Measurements from ENCODE around the gene ATOH8.

ATOH8 gene

GRCh38 chr2:85796341-85797262, 42.8 kb downstream of the ATOH8 start:
- in situ Hi-C loops (cut with MboI; ENCODE audit: low sequenced_read_pairs) = no loop called here

- in situ Hi-C loops (cut with MboI; ENCODE audit: low sequenced_read_pairs) = no loop called here
Observed at GRCh38 chr2:85797263-85797660, 43.5 kb downstream of the ATOH8 start.

DNA sequence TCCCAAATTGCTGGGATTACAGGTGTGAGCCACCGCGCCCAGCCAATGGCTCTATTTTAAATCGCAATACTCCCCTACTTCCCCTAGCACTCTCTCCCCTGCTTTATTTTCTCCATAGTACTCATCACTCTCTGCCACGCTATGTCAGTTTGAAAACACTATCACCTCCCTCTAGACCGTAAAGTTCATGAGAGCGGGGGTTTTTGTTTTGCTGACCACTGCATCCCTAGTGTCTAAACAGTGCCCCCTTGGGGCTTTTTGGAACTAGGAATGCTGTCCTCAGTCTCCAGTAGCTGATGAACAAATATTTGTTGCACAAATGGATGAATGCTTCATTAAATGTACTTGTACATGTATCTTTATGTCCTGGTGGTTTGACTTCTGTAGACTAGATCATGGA, 44.1 kb downstream of the ATOH8 start:
- in situ Hi-C loops (cut with MboI; ENCODE audit: low sequenced_read_pairs) = no loop called here

DNA sequence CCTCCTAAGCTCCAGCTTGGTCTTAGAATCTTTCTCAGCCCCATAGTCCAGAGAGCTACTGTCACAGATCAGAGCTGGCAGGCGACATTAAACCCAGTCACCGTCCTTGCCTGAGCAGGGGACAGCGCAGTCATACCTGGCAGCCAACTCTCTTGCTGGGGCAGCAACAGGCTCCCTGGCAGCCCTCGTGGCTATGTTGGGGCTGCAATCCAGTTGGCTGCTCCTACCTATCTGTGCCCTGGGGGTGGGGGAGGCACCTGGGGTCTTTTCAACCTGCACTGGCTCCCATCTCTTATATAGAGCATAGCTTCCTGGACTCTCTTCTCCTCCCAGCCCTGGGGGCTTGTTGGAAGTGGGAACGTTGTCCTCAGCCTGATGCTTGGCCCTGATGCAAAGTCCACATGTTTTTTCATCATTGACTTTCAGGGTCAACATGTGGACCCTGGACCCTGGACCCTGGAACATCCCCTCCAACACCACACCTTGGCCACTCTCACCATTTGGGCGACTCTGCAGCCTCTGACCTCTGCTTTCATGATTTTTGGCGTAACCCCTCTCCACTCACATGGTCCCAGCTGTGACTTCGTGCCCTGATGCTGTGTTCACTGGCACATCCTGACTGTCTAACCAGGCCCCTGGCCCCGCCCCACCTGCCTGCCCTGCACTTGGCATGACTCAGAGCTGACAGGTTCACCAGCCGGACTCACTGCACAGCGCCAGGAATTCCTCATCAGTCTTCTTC, 45.6 kb downstream of the ATOH8 start:
- in situ Hi-C loops (cut with MboI; ENCODE audit: low sequenced_read_pairs) = no loop called here

DNA sequence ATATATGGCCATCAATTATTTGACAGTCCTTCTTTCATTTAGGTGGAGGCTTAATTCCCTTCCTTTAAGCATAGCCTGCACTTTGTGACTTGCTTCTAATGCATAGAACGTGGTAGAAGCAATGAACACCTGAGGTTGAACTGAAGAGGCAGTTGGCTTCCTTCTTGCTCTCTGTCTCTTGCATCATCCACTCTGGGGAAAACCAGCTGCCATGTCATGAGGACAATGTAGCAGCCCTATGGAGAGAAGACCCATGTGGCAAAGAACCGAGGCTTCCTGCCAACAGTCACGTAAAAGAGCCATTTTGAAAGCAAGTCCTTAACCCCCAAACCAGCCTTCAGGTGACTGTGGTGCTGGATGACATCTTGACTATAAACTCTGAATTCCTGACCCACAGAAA, 46.8 kb downstream of the ATOH8 start:
- in situ Hi-C loops (cut with MboI; ENCODE audit: low sequenced_read_pairs) = no loop called here

DNA sequence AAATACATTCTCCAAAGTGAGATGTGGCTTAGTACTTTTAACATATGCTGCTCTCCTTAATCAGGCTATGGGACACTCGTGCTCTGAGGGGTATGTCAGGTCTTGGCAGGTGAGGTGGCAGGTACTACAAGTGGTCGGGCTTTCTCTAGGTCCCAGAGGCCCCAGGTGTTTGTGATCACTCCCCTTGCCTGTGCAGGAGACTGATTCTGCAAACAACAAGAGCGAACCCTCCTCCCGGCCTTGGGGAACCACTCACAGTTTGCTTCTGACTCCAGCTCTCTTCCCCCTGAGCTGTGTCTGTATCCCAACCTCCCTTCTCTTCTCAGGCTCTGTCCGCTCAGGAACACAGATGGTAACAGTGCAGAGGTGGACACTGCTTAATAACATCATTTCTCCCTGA, 48.1 kb downstream of the ATOH8 start:
- in situ Hi-C loops (cut with MboI; ENCODE audit: low sequenced_read_pairs) = no loop called here

GRCh38 chr2:85802354-85803103, 48.7 kb downstream of the ATOH8 start:
- in situ Hi-C loops (cut with MboI; ENCODE audit: low sequenced_read_pairs) = no loop called here

- in situ Hi-C loops (cut with MboI; ENCODE audit: low sequenced_read_pairs) = no loop called here
Observed at GRCh38 chr2:85803704-85804425, 50.1 kb downstream of the ATOH8 start.

DNA sequence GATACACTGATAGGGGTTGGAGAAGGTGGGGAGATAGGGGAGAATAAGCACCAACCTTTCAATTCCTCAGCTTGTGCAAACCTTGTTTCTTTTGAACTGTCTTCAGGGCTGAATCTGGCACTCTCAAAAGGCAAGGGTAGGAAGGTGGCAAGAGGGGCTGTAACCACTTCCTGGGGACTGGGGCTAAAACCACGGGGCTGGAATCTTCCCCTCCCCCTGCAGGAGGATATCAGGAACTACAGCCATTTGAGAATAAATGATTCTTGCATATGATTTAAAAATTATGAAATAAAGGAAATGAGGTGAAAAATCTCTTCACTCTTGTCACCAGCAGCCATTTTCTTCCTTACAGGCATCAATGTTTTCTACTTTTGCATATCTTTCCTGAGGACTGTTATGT, 50.8 kb downstream of the ATOH8 start:
- in situ Hi-C loops (cut with MboI; ENCODE audit: low sequenced_read_pairs) = no loop called here

- in situ Hi-C loops (cut with MboI; ENCODE audit: low sequenced_read_pairs) = no loop called here
Observed at GRCh38 chr2:85806358-85807118, 52.7 kb downstream of the ATOH8 start.

- in situ Hi-C loops (cut with MboI; ENCODE audit: low sequenced_read_pairs) = no loop called here
Observed at GRCh38 chr2:85807756-85808155, 54.0 kb downstream of the ATOH8 start.

DNA sequence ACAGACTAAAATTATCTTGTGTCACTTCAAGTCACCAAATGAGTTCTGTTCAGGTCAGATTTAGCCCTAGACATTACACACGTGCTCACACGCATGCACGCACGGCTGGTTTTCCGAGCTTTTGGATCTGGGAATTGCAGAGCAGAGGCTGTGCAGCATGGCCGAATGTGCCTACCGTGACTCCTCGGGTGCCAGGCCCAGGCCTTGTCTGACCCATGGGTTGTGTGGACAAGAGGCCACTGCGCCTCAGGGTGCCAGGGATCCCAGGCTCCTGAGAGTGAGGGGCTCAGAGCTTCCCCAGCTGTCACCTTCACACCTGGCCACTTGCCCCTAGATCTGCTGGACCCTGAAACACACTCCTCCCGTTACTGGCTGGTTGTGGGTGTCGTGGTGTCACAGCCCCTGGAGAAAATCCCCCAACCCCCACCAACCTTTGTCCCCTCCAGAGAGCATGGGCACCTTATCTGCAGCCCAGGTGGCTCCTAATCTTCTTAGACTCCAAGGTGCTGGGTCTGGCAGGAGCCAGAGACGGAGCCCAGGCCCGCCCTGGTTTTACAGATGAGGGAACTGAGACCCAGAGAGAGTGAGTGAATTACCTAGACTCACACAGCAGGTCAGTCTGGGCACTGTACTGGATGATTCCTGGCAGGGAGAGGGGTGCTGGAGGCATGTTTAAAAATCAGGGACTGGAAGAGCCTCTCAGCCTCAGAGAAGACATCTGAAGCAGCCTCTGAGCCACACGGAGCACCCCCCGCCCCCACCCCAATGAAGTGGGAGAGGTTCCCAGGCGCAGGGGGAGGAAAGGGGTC, 56.8 kb downstream of the ATOH8 start:
- in situ Hi-C loops (cut with MboI; ENCODE audit: low sequenced_read_pairs) = loop anchor here (10.0 kb wide), 1 partner anchor 66 kb away; no protein-coding TSS in a partner anchor

DNA sequence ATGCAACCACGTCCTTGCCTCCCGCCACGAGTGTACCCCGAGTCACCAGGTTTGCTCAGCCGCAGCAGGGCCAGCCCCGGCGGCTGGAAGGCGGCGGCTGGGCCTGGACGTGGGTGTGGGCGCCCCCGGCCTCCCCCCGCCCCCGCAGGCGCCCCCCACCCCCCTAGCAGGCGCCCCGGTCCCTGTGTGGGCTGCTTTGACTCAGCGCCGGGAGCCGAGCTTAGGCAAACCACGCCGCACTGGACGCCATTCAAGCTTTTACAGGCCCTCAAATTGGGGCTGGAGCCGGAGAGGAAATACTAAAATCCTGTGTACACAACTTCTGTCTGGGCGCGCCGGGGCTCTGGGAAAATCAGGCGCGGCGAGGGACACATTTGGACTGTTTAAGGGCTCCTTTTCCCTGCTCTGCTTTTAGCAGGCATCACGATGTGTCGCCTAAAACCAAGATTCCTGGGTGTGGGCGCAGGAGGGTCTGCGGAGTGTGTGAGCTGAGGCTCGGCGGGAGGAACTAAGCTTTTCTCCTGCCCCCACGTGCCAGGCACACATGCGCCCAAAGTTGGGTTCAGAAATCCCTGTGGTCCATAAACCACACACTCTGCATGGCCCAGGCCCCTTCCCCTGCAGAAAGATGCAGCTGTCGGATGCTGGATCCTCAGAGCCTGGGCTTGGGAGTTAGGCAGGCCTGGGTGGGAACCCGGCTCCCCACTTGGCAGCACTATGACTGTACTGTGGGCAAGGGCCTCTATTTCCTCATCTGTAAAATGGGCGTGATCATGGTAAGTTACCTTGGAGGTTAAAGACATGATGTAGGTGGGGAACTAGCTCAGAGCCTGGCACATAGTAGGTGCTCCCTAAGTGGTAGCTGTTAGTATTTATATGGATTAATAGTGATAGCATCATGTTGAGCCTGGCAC, 57.6 kb downstream of the ATOH8 start:
- in situ Hi-C loops (cut with MboI; ENCODE audit: low sequenced_read_pairs) = loop anchor here (10.0 kb wide), 1 partner anchor 67 kb away; no protein-coding TSS in a partner anchor

- in situ Hi-C loops (cut with MboI; ENCODE audit: low sequenced_read_pairs) = loop anchor here (10.0 kb wide), 1 partner anchor 67 kb away; no protein-coding TSS in a partner anchor
Observed at GRCh38 chr2:85812094-85812735, 58.4 kb downstream of the ATOH8 start.

DNA sequence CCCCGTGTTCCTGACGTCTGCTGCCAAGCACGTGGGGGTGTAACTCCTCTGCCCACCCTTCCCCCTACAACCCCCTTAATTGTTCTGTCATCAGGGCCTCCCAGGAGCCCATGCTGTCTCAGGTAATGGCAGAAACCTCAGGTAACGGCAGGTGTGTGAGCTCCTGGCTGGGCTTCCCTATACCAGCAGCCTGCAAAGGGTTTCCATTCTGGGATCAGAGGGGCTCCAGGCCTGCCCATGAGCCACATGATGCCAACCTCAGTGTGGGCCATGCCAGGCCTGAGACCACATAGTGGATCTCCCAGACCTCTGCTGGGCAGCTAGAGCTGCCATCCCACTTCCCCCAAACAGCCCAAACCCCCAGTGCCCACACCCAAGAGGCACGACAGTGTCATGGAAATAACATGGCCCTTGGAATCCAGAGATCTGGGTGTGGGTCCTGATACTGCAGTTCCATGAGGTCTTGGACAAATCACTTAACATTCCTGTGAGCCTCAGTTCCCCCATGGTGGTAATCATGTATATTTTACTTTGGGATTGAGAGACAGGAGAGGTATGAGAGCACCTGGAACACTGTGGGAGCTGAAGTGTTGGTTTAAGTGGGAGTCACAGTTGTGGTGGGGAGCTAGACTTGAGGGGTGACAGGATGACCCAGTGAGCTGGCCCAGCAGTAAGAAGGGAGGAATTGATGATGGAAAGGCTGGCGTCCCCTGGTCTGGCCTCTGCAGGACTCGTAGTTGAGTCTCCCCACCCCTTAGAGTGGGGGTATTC, 59.6 kb downstream of the ATOH8 start:
- in situ Hi-C loops (cut with MboI; ENCODE audit: low sequenced_read_pairs) = loop anchor here (10.0 kb wide), 1 partner anchor 69 kb away; no protein-coding TSS in a partner anchor

GRCh38 chr2:85813982-85814801, 60.4 kb downstream of the ATOH8 start:
- in situ Hi-C loops (cut with MboI; ENCODE audit: low sequenced_read_pairs) = loop anchor here (10.0 kb wide), 1 partner anchor 69 kb away; no protein-coding TSS in a partner anchor

Measured in HL-60/S4 treated with phorbol 12-myristate 13-acetate at 8.2 ng/mL for 4 days and 3 days (cell line).